ENCODE results near the gene LRRC63. TPM values are rescaled to one million over a fixed set of nuclear protein-coding genes. Genes with fewer than 3 reads are reported as not detected.
A peak's percentile ranks its signal among the peaks of the same experiment; 100 is the strongest.

LRRC63 gene
- total RNA-seq, 1 experiment from 2014 or later, result 0.38 TPM

GRCh38 chr13:46184277-46184699, 27.4 kb upstream of the LRRC63 start:
- Mint-ChIP-seq H3K4me1 (ENCODE audit: low read depth, unreplicated experiment) (peaks cover 13% of the 10 kb centered on the region), H3K27ac (ENCODE audit: unreplicated experiment) (no peak overlapping the region), H3K9me3 (ENCODE audit: low read depth, unreplicated experiment) (no peaks in the 10 kb centered on the region), H3K27me3 (ENCODE audit: unreplicated experiment) (no peaks in the 10 kb centered on the region), H3K4me3 (ENCODE audit: low read depth, unreplicated experiment) (no peak overlapping the region), H3K36me3 (ENCODE audit: insufficient read depth, unreplicated experiment) (peaks cover 11% of the 10 kb centered on the region)
- intact Hi-C loops (cut with micrococcal nuclease; ENCODE audit: unreplicated experiment), result no loop called here
- DNase-seq, result peak; percentile 17
- no TSS peak for BruUV-seq (replicated peaks)
- TF ChIP-seq CTCF (IDR thresholded peaks at IDR 0.05; ENCODE audit: unreplicated experiment), result no peak
- CTCF ChIA-PET, result no interaction called here

GRCh38 chr13:46185634-46186033, 26.1 kb upstream of the LRRC63 start:
- H3K27me3 Mint-ChIP-seq (ENCODE audit: unreplicated experiment), result no peaks in the 10 kb centered on the region
- no TSS peak for BruUV-seq (replicated peaks)
- peaks cover 9% of the 10 kb centered on the region for H3K4me1 Mint-ChIP-seq (ENCODE audit: low read depth, unreplicated experiment)
- no peak overlapping the region for H3K27ac Mint-ChIP-seq (ENCODE audit: unreplicated experiment)
- no peak overlapping the region for H3K4me3 Mint-ChIP-seq (ENCODE audit: low read depth, unreplicated experiment)
- no peak for TF ChIP-seq CTCF (IDR thresholded peaks at IDR 0.05; ENCODE audit: unreplicated experiment)
- intact Hi-C loops (cut with micrococcal nuclease; ENCODE audit: unreplicated experiment), result no loop called here
- CTCF ChIA-PET, result no interaction called here
- peaks cover 11% of the 10 kb centered on the region for H3K36me3 Mint-ChIP-seq (ENCODE audit: insufficient read depth, unreplicated experiment)
- DNase-seq, result no peak
- no peaks in the 10 kb centered on the region for H3K9me3 Mint-ChIP-seq (ENCODE audit: low read depth, unreplicated experiment)

- BruUV-seq (replicated peaks), result no TSS peak
- Mint-ChIP-seq H3K27me3 (ENCODE audit: unreplicated experiment) (no peaks in the 10 kb centered on the region), H3K36me3 (ENCODE audit: insufficient read depth, unreplicated experiment) (no peaks in the 10 kb centered on the region), H3K4me1 (ENCODE audit: low read depth, unreplicated experiment) (no peaks in the 10 kb centered on the region), H3K4me3 (ENCODE audit: low read depth, unreplicated experiment) (no peak overlapping the region), H3K9me3 (ENCODE audit: low read depth, unreplicated experiment) (no peaks in the 10 kb centered on the region), H3K27ac (ENCODE audit: unreplicated experiment) (no peak overlapping the region)
- no peak for TF ChIP-seq CTCF (IDR thresholded peaks at IDR 0.05; ENCODE audit: unreplicated experiment)
- CTCF ChIA-PET, result no interaction called here
- DNase-seq, result no peak
- intact Hi-C loops (cut with micrococcal nuclease; ENCODE audit: unreplicated experiment), result no loop called here
Measured at GRCh38 chr13:46192412-46192811, 19.3 kb upstream of the LRRC63 start.

GRCh38 chr13:46195016-46195415, 16.7 kb upstream of the LRRC63 start:
- no peak overlapping the region for H3K27ac Mint-ChIP-seq (ENCODE audit: unreplicated experiment)
- no peak overlapping the region for H3K4me3 Mint-ChIP-seq (ENCODE audit: low read depth, unreplicated experiment)
- TF ChIP-seq CTCF (IDR thresholded peaks at IDR 0.05; ENCODE audit: unreplicated experiment), result no peak
- intact Hi-C loops (cut with micrococcal nuclease; ENCODE audit: unreplicated experiment), result no loop called here
- no TSS peak for BruUV-seq (replicated peaks)
- no peaks in the 10 kb centered on the region for H3K4me1 Mint-ChIP-seq (ENCODE audit: low read depth, unreplicated experiment)
- no peak for DNase-seq
- H3K9me3 Mint-ChIP-seq (ENCODE audit: low read depth, unreplicated experiment), result no peaks in the 10 kb centered on the region
- no peaks in the 10 kb centered on the region for H3K36me3 Mint-ChIP-seq (ENCODE audit: insufficient read depth, unreplicated experiment)
- CTCF ChIA-PET, result no interaction called here
- no peaks in the 10 kb centered on the region for H3K27me3 Mint-ChIP-seq (ENCODE audit: unreplicated experiment)

Data from Calu3 (cell line).